ENCODE data around the gene RHOT2. TPM values are rescaled to one million over a fixed set of nuclear protein-coding genes. Genes with fewer than 3 reads are reported as not detected.

The RHOT2 gene
- total and polyA plus RNA-seq, 2 of the 8 experiments (the other 6 are each of a cell fraction or from before 2014, with no cell fraction given) = 149 to 194 TPM

DNA sequence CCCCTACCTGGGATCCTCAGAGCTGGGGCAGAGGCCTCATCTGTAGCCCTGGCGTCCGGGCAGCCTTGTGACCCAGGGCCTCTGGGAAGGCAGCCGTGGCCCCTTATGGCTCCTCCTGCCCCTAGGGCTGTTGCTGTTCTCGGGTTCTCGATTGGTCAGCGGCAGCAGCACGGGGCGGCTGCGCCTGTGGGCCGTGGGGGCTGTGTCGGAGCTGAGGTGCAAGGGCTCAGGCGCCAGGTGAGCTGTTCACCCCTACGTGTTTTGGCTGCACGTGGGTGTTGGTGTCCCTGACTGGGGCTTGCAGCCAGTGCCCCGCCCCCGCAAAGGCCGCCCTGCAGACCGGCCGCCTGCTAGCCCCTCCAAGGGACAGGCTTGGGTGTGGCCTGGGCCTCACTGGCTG, 5.8 kb upstream of the RHOT2 start:
- no peak overlapping the region for H3K18ac ChIP-seq (ENCODE audit: extremely low read depth, low read length)
- H3K9ac ChIP-seq (replicated peaks in 1 of 4; ENCODE audit: extremely low read depth in 1 of 4, low read depth in 3 of 4, low read length in 3 of 4) = no peak overlapping the region
- H3K79me2 ChIP-seq (ENCODE audit: control insufficient read depth in 1 of 2, insufficient read depth in 2 of 2, low read length in 2 of 2) = no peaks in the 10 kb centered on the region
- H3K27ac ChIP-seq (ENCODE audit: low read depth, low read length) = no peak overlapping the region
- CTCF ChIA-PET (ENCODE audit: partially characterized antibody) = interaction anchor here (0.7 to 11.3 kb wide), 15 partner anchors 11 to 278 kb away, joined by 3 to 104 read pairs (median 3); partner anchors contain the start of genes METTL26 and WDR90
- no peak overlapping the region for H3K23ac ChIP-seq (ENCODE audit: insufficient read length)
- H2AFZ ChIP-seq (ENCODE audit: low read length) = no peak overlapping the region
- H2BK15ac ChIP-seq (ENCODE audit: low read length) = no peak overlapping the region
- no peak overlapping the region for H2BK20ac ChIP-seq (ENCODE audit: low read length)
- no peaks in the 10 kb centered on the region for H3K23me2 ChIP-seq (ENCODE audit: low read depth, low read length)
- H4K91ac ChIP-seq (replicated peaks; ENCODE audit: insufficient read length, low read length) = no peak overlapping the region
- TF ChIP-seq GABPA (IDR thresholded peaks at IDR 0.05; ENCODE audit: borderline replicate concordance, insufficient read depth, low read length) = no peak
- TF ChIP-seq RNF2 (IDR thresholded peaks at IDR 0.05; ENCODE audit: borderline replicate concordance, low read depth, low read length, missing control alignments, poor library complexity, severe bottlenecking) = no peak
- TF ChIP-seq SIX5 (IDR thresholded peaks at IDR 0.05; ENCODE audit: low read depth, low read length) = no peak
- TF ChIP-seq, protein P1, sequence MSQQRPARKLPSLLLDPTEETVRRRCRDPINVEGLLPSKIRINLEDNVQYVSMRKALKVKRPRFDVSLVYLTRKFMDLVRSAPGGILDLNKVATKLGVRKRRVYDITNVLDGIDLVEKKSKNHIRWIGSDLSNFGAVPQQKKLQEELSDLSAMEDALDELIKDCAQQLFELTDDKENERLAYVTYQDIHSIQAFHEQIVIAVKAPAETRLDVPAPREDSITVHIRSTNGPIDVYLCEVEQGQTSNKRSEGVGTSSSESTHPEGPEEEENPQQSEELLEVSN (IDR thresholded peaks at IDR 0.05) = no peak
- no peak for TF ChIP-seq SP4 (IDR thresholded peaks at IDR 0.05; ENCODE audit: low read length)
- no peak for TF ChIP-seq EZH2 (IDR thresholded peaks at IDR 0.05; ENCODE audit: low read depth, low read length, severe bottlenecking)
- TF ChIP-seq, protein P2, sequence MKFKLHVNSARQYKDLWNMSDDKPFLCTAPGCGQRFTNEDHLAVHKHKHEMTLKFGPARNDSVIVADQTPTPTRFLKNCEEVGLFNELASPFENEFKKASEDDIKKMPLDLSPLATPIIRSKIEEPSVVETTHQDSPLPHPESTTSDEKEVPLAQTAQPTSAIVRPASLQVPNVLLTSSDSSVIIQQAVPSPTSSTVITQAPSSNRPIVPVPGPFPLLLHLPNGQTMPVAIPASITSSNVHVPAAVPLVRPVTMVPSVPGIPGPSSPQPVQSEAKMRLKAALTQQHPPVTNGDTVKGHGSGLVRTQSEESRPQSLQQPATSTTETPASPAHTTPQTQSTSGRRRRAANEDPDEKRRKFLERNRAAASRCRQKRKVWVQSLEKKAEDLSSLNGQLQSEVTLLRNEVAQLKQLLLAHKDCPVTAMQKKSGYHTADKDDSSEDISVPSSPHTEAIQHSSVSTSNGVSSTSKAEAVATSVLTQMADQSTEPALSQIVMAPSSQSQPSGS (IDR thresholded peaks at IDR 0.05; ENCODE audit: low read length) = no peak
- TF ChIP-seq POLR2A (IDR thresholded peaks at IDR 0.05; ENCODE audit: control extremely low read depth in 1 of 2, low read depth in 2 of 2, low read length in 2 of 2) = no peak
- TF ChIP-seq CEBPB (IDR thresholded peaks at IDR 0.05; ENCODE audit: low read depth, low read length) = no peak
- no peak for TF ChIP-seq TCF12 (IDR thresholded peaks at IDR 0.05; ENCODE audit: low read depth, low read length)
- no peak for TF ChIP-seq SUZ12 (IDR thresholded peaks at IDR 0.05; ENCODE audit: low read length)
- peaks cover 0 to 13% (median 1%) of the 10 kb centered on the region in 4 experiments; a peak in 3 of 8 replicates for H3K36me3 ChIP-seq (ENCODE audit: control insufficient read depth in 2 of 4, insufficient read depth in 4 of 4, low read length in 3 of 4)
- H4K5ac ChIP-seq (ENCODE audit: insufficient read length, low read depth, low read length) = no peak overlapping the region
- no peak overlapping the region for H2BK12ac ChIP-seq (ENCODE audit: low read depth, low read length)
- no peaks in the 10 kb centered on the region for H3K9me3 ChIP-seq (ENCODE audit: insufficient read depth in 2 of 2, low read depth in 1 of 2, low read length in 1 of 2)
- no peak overlapping the region for H3K4me2 ChIP-seq (ENCODE audit: insufficient read depth in 1 of 2, low read depth in 2 of 2, low read length in 2 of 2)
- H4K20me1 ChIP-seq (replicated peaks in 1 of 2; ENCODE audit: control insufficient read depth in 1 of 2, insufficient read depth in 2 of 2, low read length in 2 of 2) = peaks cover 0 to 3% of the 10 kb centered on the region in 2 experiments
- POLR2A ChIA-PET (ENCODE audit: partially characterized antibody) = interaction anchor here (0.6 to 17.4 kb wide), 4 partner anchors 13 to 183 kb away, joined by 3 to 214 read pairs (median 6); partner anchors contain the start of genes ANTKMT, JMJD8, RHBDL1 and STUB1
- no peaks in the 10 kb centered on the region for H3K27me3 ChIP-seq (replicated peaks in 1 of 4; ENCODE audit: control insufficient read depth in 3 of 4, extremely low read depth in 1 of 4, insufficient read depth in 3 of 4, low read length in 3 of 4)
- H3K56ac ChIP-seq (replicated peaks; ENCODE audit: insufficient read length, low read depth, low read length) = no peak overlapping the region
- FAIRE-seq = no peak
- H2BK120ac ChIP-seq (replicated peaks; ENCODE audit: low read depth, low read length) = no peak overlapping the region
- H3K4ac ChIP-seq (replicated peaks; ENCODE audit: insufficient read length, low read depth, low read length) = no peak overlapping the region
- H2BK5ac ChIP-seq (ENCODE audit: low read depth, low read length) = no peak overlapping the region
- H2AK5ac ChIP-seq (ENCODE audit: low read depth, low read length) = no peak overlapping the region
- no peaks in the 10 kb centered on the region for H3K79me1 ChIP-seq (ENCODE audit: low read depth, low read length)
- no peak overlapping the region for H4K8ac ChIP-seq (ENCODE audit: extremely low read depth, insufficient read depth, low read length)
- peaks cover 0 to 8% (median 1%) of the 10 kb centered on the region in 4 experiments; a peak in 4 of 7 replicates for H3K4me1 ChIP-seq (replicated peaks in 1 of 4; ENCODE audit: control insufficient read depth in 3 of 4, insufficient read depth in 4 of 4, low read length in 3 of 4)
- no peak for DNase-seq (ENCODE audit: low read depth in 1 of 2, low spot score in 2 of 2)
- H3K14ac ChIP-seq (ENCODE audit: insufficient read length) = no peak overlapping the region
- no peak overlapping the region for H3K4me3 ChIP-seq (ENCODE audit: extremely low read depth in 1 of 4, insufficient read depth in 2 of 4, low read depth in 3 of 4, low read length in 4 of 4)
- WGBS, 2 experiments (ENCODE audit: extremely low coverage in 1 of 2, insufficient coverage in 1 of 2, insufficient read length in 1 of 2, insufficient replicate concordance in 2 of 2, low coverage in 1 of 2, low lambda C conversion rate in 2 of 2, missing lambda C conversion rate in 1 of 2) = 96% methylated on average over 15 of the region's 19 CpGs; no CpG with 5 or more reads in 1 of the 2 experiments

Measured in H1 (cell line).